Ascending aorta (tissue), 2 donors: ENCODE results near the gene SLIT3. TPM values are rescaled to one million over a fixed set of nuclear protein-coding genes. Genes with fewer than 3 reads are reported as not detected.
A peak's percentile ranks its signal among the peaks of the same experiment; 100 is the strongest.

Source experiments
- DNase-seq, 2 donors: peaks; one replicate each; pipeline ENCODE4 v3.0.0-alpha.2; 2019; ENCODE audit warnings: low spot score in 2 of 2
- H3K27ac ChIP-seq, 2 donors: fragments of 200-600 bp; sonication (generic); one replicate each; pipeline ENCODE4 v1.5.1; 2016 to 2017; ENCODE audit warnings: mild to moderate bottlenecking in 1 of 2
- H3K27me3 ChIP-seq: fragments of 200-600 bp; sonication (generic); one replicate; pipeline ENCODE4 v1.5.1; 2017
- H3K36me3 ChIP-seq, 2 donors: fragments of 200-600 bp; sonication (generic); one replicate each; pipeline ENCODE4 v1.5.1; 2016
- H3K4me1 ChIP-seq, 2 donors: fragments of 200-600 bp; sonication (generic); one replicate each; pipeline ENCODE4 v1.5.1; 2016 to 2017; ENCODE audit warnings: mild to moderate bottlenecking in 1 of 2
- H3K4me3 ChIP-seq, 2 donors: fragments of 200-600 bp; sonication (generic); one replicate each; pipeline ENCODE4 v1.5.1; 2016 to 2017; ENCODE audit warnings: mild to moderate bottlenecking in 1 of 2
- H3K9me3 ChIP-seq, 2 donors: fragments of 200-600 bp; sonication (generic); one replicate each; pipeline ENCODE4 v1.5.1; 2016
- CTCF ChIP-seq, 3 experiments: fragments of 200-600 bp in 2 of 3; fragments of 450-650 bp in 1 of 3; sonication (generic) in 2 of 3; IDR thresholded peaks; one replicate each; pipeline ENCODE4 v1.5.1; 2016 to 2019; ENCODE audit warnings: antibody characterized with exemption in 3 of 3, mild to moderate bottlenecking in 1 of 3, moderate library complexity in 1 of 3
- intact Hi-C: fragments of 100-400 bp; cut with DNase I; formaldehyde crosslinking; loops from one replicate; pipeline ENCODE4 v1.15.1; 2023
- total RNA-seq: library from RNA; depleted of rRNA; stranded (reverse); fragments of >200 nt; gene quantifications from one replicate; pipeline ENCODE4 v1.1.0, GENCODE V29; 2016

The SLIT3 gene
- total RNA-seq, 1 donor from 2014 or later = 128 TPM

GRCh38 chr5:169052207-169052606 is 248.7 kb downstream of the SLIT3 start:
- Histone ChIP-seq H3K36me3 (no peaks in the 10 kb centered on the region), H3K4me1 (no peaks in the 10 kb centered on the region), H3K4me3 (no peak overlapping the region), H3K9me3 (no peaks in the 10 kb centered on the region), H3K27ac (no peak overlapping the region), H3K27me3 (no peaks in the 10 kb centered on the region)
- no peak for DNase-seq
- TF ChIP-seq CTCF (IDR thresholded peaks at IDR 0.05) = no peak
- intact Hi-C loops = no loop called here

- Histone ChIP-seq H3K36me3 (no peaks in the 10 kb centered on the region), H3K9me3 (no peaks in the 10 kb centered on the region), H3K4me1 (no peaks in the 10 kb centered on the region), H3K4me3 (no peak overlapping the region), H3K27me3 (no peaks in the 10 kb centered on the region), H3K27ac (peak overlapping the region in 1 of 2 donors; percentile 17)
- no peak for TF ChIP-seq CTCF (IDR thresholded peaks at IDR 0.05)
- intact Hi-C loops = no loop called here
- DNase-seq = no peak
Observed at GRCh38 chr5:169051351-169051750, 249.6 kb downstream of the SLIT3 start.

GRCh38 chr5:169050636-169051035 is 250.3 kb downstream of the SLIT3 start:
- no peaks in the 10 kb centered on the region for H3K4me1 ChIP-seq
- H3K9me3 ChIP-seq = no peaks in the 10 kb centered on the region
- intact Hi-C loops = no loop called here
- H3K27ac ChIP-seq = peak overlapping the region; percentile 17 to 30
- peak overlapping the region in 1 of 2 donors; percentile 46 for H3K4me3 ChIP-seq
- no peaks in the 10 kb centered on the region for H3K36me3 ChIP-seq
- no peak for DNase-seq
- no peak for TF ChIP-seq CTCF (IDR thresholded peaks at IDR 0.05)
- H3K27me3 ChIP-seq = no peaks in the 10 kb centered on the region

- Histone ChIP-seq H3K9me3 (no peaks in the 10 kb centered on the region), H3K4me1 (no peaks in the 10 kb centered on the region), H3K4me3 (peak overlapping the region in 1 of 2 donors; percentile 46), H3K27ac (peak overlapping the region in 1 of 2 donors; percentile 10), H3K27me3 (no peaks in the 10 kb centered on the region), H3K36me3 (no peaks in the 10 kb centered on the region)
- no peak for TF ChIP-seq CTCF (IDR thresholded peaks at IDR 0.05)
- DNase-seq = no peak
- intact Hi-C loops = no loop called here
Observed at GRCh38 chr5:169050146-169050571, 250.8 kb downstream of the SLIT3 start.

GRCh38 chr5:169049712-169050111 is 251.2 kb downstream of the SLIT3 start:
- intact Hi-C loops = no loop called here
- Histone ChIP-seq H3K4me3 (no peak overlapping the region), H3K9me3 (no peaks in the 10 kb centered on the region), H3K27me3 (no peaks in the 10 kb centered on the region), H3K4me1 (no peaks in the 10 kb centered on the region), H3K27ac (no peak overlapping the region), H3K36me3 (no peaks in the 10 kb centered on the region)
- DNase-seq = no peak
- TF ChIP-seq CTCF (IDR thresholded peaks at IDR 0.05) = no peak
